PC-9 (cell line): ENCODE data around the gene PIK3C3.

ENCODE experiments used
- CTCF ChIP-seq: fragments of 200-600 bp; sonication (generic); conservative IDR thresholded peaks from 2 replicates; pipeline ENCODE4 v1.6.1; 2017; ENCODE audit warnings: mixed run types, antibody characterized with exemption, mild to moderate bottlenecking, moderate library complexity
- EZH2 ChIP-seq: fragments of 200-600 bp; sonication (generic); IDR thresholded peaks from 2 replicates; pipeline ENCODE4 v1.8.0; 2017; ENCODE audit warnings: antibody characterized with exemption, low read depth

GRCh38 chr18:42018831-42019230, 63.8 kb downstream of the PIK3C3 start:
- TF ChIP-seq CTCF (no peak), EZH2 (no peak)
